Measurements from ENCODE around the gene SAMM50.
A peak's percentile ranks its signal among the peaks of the same experiment; 100 is the strongest.
"Not testable (repeated sequence)": the region's sequence is repeated elsewhere in the genome, so short reads cannot be mapped to it uniquely, and the experiment has no call there.

SAMM50 gene

GRCh38 chr22:44004104-44004460, 48.8 kb downstream of the SAMM50 start:
- no peak for DNase-seq

GRCh38 chr22:44005524-44005923, 50.3 kb downstream of the SAMM50 start:
- no peak for DNase-seq

- no peak for DNase-seq
These were observed 56.9 kb downstream of the SAMM50 start for GRCh38 chr22:44012162-44012561.

DNA sequence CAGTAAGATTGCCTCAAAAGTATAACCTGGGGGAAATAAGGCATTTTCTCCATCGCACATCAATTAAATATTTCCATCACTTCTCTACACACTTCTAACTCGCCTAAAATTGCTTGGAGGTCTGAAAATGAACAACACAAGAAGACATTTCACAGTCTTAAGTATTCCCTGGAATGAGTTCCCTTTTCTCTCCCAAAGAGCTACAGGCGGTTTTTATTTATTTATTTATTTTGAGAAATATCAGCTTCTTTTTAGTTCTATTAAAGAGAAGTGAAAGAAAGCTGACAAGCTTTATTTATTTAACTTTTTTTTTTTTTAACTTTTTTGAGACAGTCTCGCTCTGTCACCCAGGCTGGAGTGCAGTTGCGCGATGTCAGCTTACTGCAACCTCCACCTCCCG, 57.3 kb downstream of the SAMM50 start:
- DNase-seq: no peak

DNA sequence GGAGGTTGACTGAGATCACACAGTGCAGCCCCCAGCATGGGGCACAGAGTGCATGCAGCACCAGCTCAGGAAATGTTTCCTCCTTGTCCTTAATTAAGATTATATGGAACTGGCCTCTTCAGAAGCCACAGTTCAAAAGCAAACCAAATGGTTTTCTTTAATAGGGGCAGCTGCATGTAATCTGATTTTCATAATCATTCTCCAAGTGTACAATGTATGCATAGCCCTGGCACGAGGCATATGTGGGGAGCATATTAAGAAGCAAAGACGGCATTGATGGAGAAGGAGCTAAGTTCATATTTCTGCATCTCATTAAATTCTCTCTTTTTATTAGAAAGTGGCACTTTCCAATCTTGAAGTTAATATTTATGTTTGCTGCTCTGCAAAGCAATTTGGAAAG, 59.0 kb downstream of the SAMM50 start:
- DNase-seq: no peak

GRCh38 chr22:44016586-44016985, 61.3 kb downstream of the SAMM50 start:
- not testable (repeated sequence) for DNase-seq

GRCh38 chr22:44018594-44018993, 63.4 kb downstream of the SAMM50 start:
- no peak for DNase-seq

GRCh38 chr22:44019416-44019815, 64.2 kb downstream of the SAMM50 start:
- DNase-seq: no peak

- no peak for DNase-seq
These were observed 64.6 kb downstream of the SAMM50 start for GRCh38 chr22:44019846-44020245.

- DNase-seq: no peak
These were observed 65.7 kb downstream of the SAMM50 start for GRCh38 chr22:44020981-44021380.

- peak; percentile 27 for DNase-seq
These were observed 68.4 kb downstream of the SAMM50 start for GRCh38 chr22:44023404-44024287.

GRCh38 chr22:44024288-44024921, 69.2 kb downstream of the SAMM50 start, which contains the start of gene PARVB:
Gene PARVB (plus strand): TSS chr22:44024302. CDS start chr22:44024340, 38 bp downstream.
- DNase-seq: peak; percentile 16

GRCh38 chr22:44025171-44026065, 70.2 kb downstream of the SAMM50 start:
- no peak for DNase-seq

- no peak for DNase-seq
These were observed 70.9 kb downstream of the SAMM50 start for GRCh38 chr22:44026066-44026629.

- peak; percentile 70 for DNase-seq
These were observed 71.6 kb downstream of the SAMM50 start for GRCh38 chr22:44026630-44027511.

DNA sequence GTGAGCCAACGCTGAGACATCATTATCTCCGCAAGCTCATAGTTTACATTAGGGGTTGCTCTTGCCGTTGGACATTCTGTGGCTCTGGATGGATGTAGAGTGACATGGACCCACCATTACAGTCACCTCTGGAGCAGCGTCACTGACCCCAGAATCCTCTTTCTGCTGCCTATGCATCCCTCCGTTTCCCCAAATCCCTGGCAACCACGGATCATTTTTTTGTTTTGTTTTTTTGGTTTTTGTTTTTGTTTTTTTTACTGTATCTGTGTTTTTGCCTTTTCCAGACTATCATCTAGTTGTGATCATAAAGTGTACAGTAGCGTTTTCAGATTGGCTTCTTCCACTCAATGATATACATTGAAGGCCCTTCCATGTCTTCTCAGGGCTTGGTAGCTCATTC, 72.8 kb downstream of the SAMM50 start:
- no peak for DNase-seq

GRCh38 chr22:44029069-44029468, 73.8 kb downstream of the SAMM50 start:
- no peak for DNase-seq

DNA sequence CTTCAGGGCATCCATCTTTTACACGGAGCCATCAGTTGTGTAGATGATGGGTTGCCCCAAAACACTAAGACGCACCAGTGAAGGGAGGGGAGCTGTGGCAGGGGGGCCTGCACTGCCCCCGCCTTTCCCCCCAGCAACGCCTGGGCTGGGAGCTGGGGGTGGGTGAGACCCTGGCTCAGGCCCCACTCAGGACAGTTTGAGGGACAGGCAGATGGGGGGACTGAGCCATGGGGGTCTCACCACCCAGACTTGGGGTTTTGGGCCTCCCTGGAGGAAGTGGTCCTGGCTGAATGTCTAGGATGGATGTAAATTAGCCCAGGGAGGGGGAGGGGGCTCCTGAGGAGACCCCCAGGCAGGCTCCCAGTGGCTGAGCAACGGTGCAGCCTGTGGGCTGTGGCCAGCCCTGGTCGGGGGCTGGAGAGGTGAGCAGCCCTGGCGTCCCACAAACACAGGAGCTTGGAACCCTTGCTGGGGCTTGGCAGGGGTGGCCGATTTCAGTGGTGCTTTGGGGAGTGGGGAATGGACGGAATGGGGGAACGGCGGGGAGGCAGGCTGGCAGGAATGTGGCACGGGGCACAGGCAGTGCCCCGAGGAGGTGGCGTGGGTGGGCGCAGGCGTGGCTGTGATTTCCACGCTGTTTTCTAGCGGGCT, 74.9 kb downstream of the SAMM50 start:
- DNase-seq: no peak

DNA sequence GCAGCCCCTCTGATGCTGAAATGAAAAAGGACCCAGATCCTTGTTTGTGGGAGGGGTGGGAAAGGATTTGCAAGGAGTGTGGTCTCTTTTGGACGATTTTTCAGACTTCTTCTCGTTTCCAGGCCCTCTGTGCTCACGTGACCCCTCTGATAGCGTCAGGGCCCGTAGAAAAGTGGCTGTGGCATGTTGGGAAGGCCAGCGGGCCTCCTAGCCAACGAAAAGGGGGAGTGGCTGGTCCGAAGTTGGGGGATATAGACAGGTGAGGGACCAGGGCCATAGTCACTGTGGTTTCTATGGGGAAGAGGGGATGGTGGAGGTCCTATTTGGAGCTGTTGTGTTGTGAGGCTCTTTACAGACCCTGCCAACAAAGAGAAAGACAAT, 75.5 kb downstream of the SAMM50 start:
- DNase-seq: no peak

DNA sequence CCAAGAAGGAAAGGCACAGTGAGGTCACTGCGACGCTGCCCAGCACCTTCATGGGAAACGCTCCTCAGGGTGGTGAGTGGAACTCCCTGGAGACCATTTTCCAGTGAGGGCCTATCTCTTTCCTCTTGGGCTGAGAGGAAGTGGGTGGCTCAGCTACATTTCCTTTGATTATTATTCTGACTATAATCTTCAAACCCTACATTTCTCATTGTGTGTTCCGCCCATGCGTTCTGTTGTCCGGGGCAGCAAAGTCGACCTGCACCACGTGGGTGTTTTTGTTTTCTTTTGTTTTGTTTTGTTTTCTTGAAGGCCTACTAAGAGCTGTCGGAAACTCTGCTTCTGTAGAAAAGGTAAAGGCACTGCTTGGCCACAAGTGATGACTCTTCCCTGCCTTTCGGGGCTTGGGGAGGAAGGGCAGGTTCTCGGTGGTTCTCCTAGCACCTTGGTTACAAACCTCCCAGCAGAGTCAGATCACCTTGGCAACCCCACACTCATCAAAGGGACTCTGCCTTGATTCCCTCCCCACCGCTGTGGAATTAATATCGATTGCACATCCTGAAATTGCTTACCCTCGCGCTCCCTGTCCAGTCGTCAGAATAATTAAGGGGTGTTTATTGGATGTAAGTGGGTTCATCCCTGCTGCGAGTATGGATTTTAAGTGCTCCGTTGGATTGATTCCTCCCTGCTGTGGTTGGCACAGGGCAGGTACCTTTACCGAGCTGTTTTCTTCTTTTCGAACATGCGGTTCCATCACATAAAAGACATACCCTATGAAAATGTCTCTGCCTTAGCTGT, 76.1 kb downstream of the SAMM50 start:
- DNase-seq: peak; percentile 11

Data from CD4-positive, alpha-beta T cell treated with Interleukin-6 for 4 hours (primary cell).